Measurements from ENCODE around the gene BRMS1.

GRCh38 chr11:66332371-66333219 lies 12.3 kb downstream of the BRMS1 start:
- no peak for TF ChIP-seq CTCF (optimal IDR thresholded peaks at IDR 0.05 in 1 of 3, IDR thresholded peaks at IDR 0.05 in 1 of 3, conservative IDR thresholded peaks at IDR 0.05 in 1 of 3; ENCODE audit: extremely low read depth in 1 of 3, insufficient read depth in 2 of 3, low read length in 3 of 3)
- no peak for TF ChIP-seq EZH2 (IDR thresholded peaks at IDR 0.05; ENCODE audit: low read length)
